Testis (tissue), 3 donors: ENCODE results near the gene FKBP3. TPM values are rescaled to one million over a fixed set of nuclear protein-coding genes. Genes with fewer than 3 reads are reported as not detected.

Experiments used
- DNase-seq: peaks from one replicate; pipeline ENCODE4 v3.0.0-alpha.2; 2019
- H3K27ac ChIP-seq, 2 donors: fragments of 200-600 bp; sonication (generic); one replicate each; pipeline ENCODE4 v1.5.1; 2019
- H3K27me3 ChIP-seq: fragments of 200-600 bp; sonication (generic); one replicate; pipeline ENCODE4 v1.5.1; 2019
- H3K36me3 ChIP-seq: fragments of 200-600 bp; sonication (generic); one replicate; pipeline ENCODE4 v1.5.1; 2017; ENCODE audit warnings: low read depth; ENCODE audit errors: missing control alignments
- H3K4me1 ChIP-seq: fragments of 200-600 bp; sonication (generic); one replicate; pipeline ENCODE4 v1.5.1; 2019
- H3K4me3 ChIP-seq, 2 donors: fragments of 200-600 bp; sonication (generic); one replicate each; pipeline ENCODE4 v1.5.1; 2017 to 2019
- H3K9me3 ChIP-seq: fragments of 200-600 bp; sonication (generic); one replicate; pipeline ENCODE4 v1.5.1; 2017
- CTCF ChIP-seq, 3 experiments: fragments of 450-650 bp in 2 of 3; fragments of 200-600 bp in 1 of 3; sonication (generic) in 1 of 3; IDR thresholded peaks; one replicate each; pipeline ENCODE4 v1.5.1; 2016 to 2019; ENCODE audit warnings: antibody characterized with exemption in 3 of 3, mild to moderate bottlenecking in 2 of 3, moderate library complexity in 1 of 3
- POLR2A ChIP-seq: fragments of 450-650 bp; IDR thresholded peaks from one replicate; pipeline ENCODE4 v1.6.1; 2017; ENCODE audit warnings: antibody characterized with exemption, mild to moderate bottlenecking, moderate library complexity
- WGBS, 2 donors: methylation state at CpG; one replicate each; pipeline ENCODE4 v1.1.5; 2018; 5-methylcytosine and 5-hydroxymethylcytosine counted together
- intact Hi-C: fragments of 100-400 bp; cut with DNase I; formaldehyde crosslinking; loops from one replicate; pipeline ENCODE4 v1.15.1; 2023; ENCODE audit warnings: low total_unique reads
- polyA plus RNA-seq: library from polyadenylated mRNA; stranded (reverse); fragments of 350-450 nt; fragmentation: Illumina TruSeq; extraction: RNeasy Lipid Tissue Mini Kit (QIAGEN cat#74804); gene quantifications from one replicate; pipeline ENCODE4 v1.2.3, GENCODE V29; 2014; ENCODE audit warnings: low read depth, low replicate concordance; ENCODE audit not compliant: insufficient read depth
- total RNA-seq, 2 donors: library from RNA; depleted of rRNA; stranded (reverse); fragments of >200 nt; gene quantifications; one replicate each; pipeline ENCODE4 v1.2.3, GENCODE V29; 2016

FKBP3 gene
- total and polyA plus RNA-seq, 3 donors from 2014 or later = 60.8 to 73.5 (median 65.0) TPM

- H3K4me3 ChIP-seq = no peak overlapping the region
- H3K27ac ChIP-seq = no peak overlapping the region
- TF ChIP-seq POLR2A (no peak), CTCF (IDR thresholded peaks at IDR 0.05) (no peak)
- no peak for DNase-seq
- H3K4me1 ChIP-seq = no peaks in the 10 kb centered on the region
- no peaks in the 10 kb centered on the region for H3K9me3 ChIP-seq
- 55 to 79% methylated on average over 1 of the region's 1 CpG for WGBS, 2 donors
- H3K36me3 ChIP-seq = no peaks in the 10 kb centered on the region
- no peaks in the 10 kb centered on the region for H3K27me3 ChIP-seq
- intact Hi-C loops = no loop called here
These were observed 14.2 kb downstream of the FKBP3 start for GRCh38 chr14:45120096-45120495.

- intact Hi-C loops = no loop called here
- Histone ChIP-seq H3K27ac (no peak overlapping the region), H3K9me3 (no peaks in the 10 kb centered on the region), H3K4me3 (no peak overlapping the region), H3K36me3 (no peaks in the 10 kb centered on the region), H3K27me3 (no peaks in the 10 kb centered on the region), H3K4me1 (no peaks in the 10 kb centered on the region)
- no peak for DNase-seq
- no peak for TF ChIP-seq CTCF (IDR thresholded peaks at IDR 0.05)
- TF ChIP-seq POLR2A = no peak
- WGBS, 2 donors = 58 to 67% methylated on average over 6 of the region's 6 CpGs
These were observed 15.7 kb downstream of the FKBP3 start for GRCh38 chr14:45118594-45118993.

- DNase-seq = no peak
- Histone ChIP-seq H3K9me3 (no peaks in the 10 kb centered on the region), H3K4me1 (no peaks in the 10 kb centered on the region), H3K27ac (no peak overlapping the region), H3K27me3 (no peaks in the 10 kb centered on the region), H3K36me3 (no peaks in the 10 kb centered on the region), H3K4me3 (no peak overlapping the region)
- intact Hi-C loops = no loop called here
- WGBS, 2 donors = 66 to 74% methylated on average over 3 of the region's 3 CpGs
- TF ChIP-seq POLR2A = no peak
- no peak for TF ChIP-seq CTCF (IDR thresholded peaks at IDR 0.05)
These were observed 20.0 kb downstream of the FKBP3 start for GRCh38 chr14:45114327-45114726.

- Histone ChIP-seq H3K36me3 (no peaks in the 10 kb centered on the region), H3K4me3 (no peak overlapping the region), H3K9me3 (no peaks in the 10 kb centered on the region), H3K27ac (no peak overlapping the region), H3K27me3 (no peaks in the 10 kb centered on the region), H3K4me1 (no peaks in the 10 kb centered on the region)
- WGBS, 2 donors = 84 to 85% methylated on average over 6 of the region's 6 CpGs
- TF ChIP-seq CTCF (IDR thresholded peaks at IDR 0.05) (no peak), POLR2A (no peak)
- intact Hi-C loops = no loop called here
- no peak for DNase-seq
These were observed 21.1 kb downstream of the FKBP3 start for GRCh38 chr14:45112896-45113781.

GRCh38 chr14:45104561-45104960 lies 29.7 kb downstream of the FKBP3 start:
- Histone ChIP-seq H3K4me1 (no peaks in the 10 kb centered on the region), H3K4me3 (no peak overlapping the region), H3K27ac (no peak overlapping the region), H3K36me3 (no peaks in the 10 kb centered on the region), H3K9me3 (no peaks in the 10 kb centered on the region), H3K27me3 (no peaks in the 10 kb centered on the region)
- 88 to 96% methylated on average over 1 of the region's 1 CpG for WGBS, 2 donors
- TF ChIP-seq POLR2A (no peak), CTCF (IDR thresholded peaks at IDR 0.05) (no peak)
- DNase-seq = no peak
- intact Hi-C loops = no loop called here
